IPS-NIHi7 (cell line): ENCODE measurements around the gene HMCES.
A peak's percentile ranks its signal among the peaks of the same experiment; 100 is the strongest.

Source experiments
- DNase-seq: peaks from one replicate; pipeline ENCODE4 v3.0.0; 2012; ENCODE audit warnings: mixed read lengths; ENCODE audit errors: extremely low spot score

The HMCES gene, protein sequence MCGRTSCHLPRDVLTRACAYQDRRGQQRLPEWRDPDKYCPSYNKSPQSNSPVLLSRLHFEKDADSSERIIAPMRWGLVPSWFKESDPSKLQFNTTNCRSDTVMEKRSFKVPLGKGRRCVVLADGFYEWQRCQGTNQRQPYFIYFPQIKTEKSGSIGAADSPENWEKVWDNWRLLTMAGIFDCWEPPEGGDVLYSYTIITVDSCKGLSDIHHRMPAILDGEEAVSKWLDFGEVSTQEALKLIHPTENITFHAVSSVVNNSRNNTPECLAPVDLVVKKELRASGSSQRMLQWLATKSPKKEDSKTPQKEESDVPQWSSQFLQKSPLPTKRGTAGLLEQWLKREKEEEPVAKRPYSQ

DNA sequence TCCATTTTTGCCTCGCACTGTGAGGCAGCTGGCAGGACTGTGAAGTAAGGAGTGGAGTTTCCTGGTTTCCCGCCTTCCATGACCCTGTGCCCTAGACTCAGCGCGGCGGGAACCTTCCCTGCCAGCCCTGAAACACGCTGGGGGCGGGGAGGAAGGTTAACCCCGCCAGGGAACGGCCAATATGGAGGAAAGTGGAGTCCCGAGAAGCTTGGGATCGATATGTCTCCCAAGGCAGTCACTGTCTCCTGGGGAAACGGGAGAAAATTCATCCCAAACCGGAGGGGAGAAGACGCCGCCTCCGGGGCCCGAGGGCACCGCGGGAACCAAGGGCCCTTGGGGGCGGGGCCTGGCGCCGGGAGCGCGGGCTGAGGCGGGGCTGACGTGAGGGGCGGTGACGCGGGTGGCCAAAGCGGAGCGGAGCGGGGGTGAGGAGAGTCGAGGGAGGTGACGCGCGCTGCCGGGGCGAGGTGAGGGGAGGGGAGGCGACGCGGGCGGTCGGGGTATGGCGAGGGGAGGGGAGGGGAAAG lies at the start of gene HMCES:
HMCES (plus strand) TSS at position 432 of the 527 bp plus-strand sequence. CDS start 863 bp downstream, outside the sequence.
- DNase-seq, result peak; percentile 98

DNA sequence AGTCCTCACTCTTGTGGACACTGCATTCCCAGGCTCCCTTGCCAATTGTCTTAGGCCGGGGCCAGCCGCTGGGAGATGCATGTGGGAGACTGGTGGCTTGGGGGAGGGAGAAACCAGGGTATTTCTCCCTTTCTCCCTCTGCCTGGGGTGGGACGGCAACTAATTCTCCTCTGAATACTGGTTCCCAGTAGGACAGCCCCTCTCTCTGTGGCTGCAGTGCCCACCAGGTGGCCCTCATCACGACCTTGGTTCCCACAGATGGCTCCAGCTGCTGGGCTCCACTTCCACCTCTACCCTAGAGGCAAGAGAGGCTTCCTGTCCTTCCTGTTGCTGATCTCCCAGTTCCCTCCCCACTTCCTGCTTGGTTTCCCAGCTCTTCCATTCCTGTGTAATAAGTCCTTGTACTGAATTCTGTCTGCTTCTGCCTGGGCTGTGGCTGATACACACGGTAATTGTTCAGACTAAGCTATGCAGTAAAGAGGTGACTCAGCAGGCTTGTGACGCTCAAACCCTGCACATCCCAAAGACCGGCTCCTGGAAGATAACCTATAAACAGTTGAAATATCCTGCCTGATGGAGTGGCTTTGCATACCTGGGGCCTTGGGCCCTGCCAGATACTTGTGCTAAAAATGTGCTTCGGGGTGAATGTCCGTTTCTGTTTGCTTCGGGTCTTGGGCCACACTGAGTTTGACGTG lies 49.6 kb upstream of the HMCES start:
- DNase-seq, result peak; percentile 48

DNA sequence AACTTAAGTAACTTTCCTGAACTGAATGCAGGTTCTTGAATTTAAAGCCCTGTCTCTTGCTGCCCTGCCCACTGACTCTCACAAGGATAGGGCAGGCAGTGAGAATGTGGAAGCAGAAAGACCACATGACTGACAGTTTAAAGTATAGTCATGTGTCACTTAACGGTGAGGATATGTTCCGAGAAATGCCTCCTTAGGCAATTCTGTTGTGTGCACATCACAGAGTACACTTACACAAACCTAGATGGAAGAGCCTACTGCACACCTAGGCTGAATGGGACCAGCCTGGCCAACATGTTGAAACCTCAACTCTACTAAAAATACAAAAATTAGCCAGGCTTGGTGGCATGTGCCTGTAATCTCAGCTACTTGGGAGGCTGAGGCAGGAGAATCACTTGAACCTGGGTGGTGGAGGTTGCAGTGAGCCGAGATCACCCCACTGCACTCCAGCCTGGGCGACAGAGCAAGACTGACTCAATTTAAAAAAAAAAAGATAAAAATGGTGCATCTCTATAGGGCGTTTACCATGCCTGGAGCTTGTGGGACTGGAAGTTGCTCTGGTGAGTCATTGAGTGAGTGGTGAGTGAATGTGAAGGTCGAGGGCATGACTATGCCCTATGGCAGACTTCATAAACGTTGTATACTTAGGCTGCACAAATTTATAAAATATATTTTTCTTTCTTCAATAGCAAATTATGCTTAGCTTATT lies 48.2 kb upstream of the HMCES start:
- no peak for DNase-seq

DNA sequence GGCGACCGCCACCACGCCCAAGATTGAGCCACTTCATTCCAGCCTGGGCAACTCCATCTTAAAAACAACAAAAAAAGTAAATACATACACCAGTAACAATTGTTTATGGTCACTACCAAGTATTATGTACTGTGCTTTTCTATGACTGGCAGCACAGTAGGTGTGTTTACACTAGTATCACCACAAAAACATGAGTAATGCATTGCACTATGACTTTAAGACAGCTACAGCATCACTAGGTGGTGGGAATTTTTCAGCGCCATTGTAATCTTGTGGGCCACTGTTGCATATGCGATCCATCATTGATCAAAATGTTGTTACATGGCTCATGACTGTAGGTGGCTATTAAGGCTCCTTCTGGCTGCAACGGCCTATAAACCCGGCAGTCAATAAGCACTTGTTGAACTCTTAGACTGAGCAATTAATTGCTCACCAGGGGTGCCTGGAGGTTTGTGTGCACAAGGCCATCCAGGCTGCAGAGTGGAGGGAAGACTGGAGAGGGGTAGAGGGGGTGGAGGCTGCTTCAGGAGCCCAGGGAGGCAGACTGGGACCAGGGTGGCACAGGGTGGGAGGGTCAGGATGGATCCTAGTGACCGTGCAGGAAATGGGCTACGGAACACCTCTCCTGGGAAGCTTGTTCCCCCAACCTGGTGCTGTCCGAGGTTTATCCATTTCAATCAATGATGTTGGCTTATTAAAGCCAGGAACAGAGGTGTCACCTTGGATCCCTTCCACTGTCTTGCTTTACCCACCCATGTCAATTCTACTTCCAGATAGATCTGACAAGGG lies 47.1 kb upstream of the HMCES start:
- no peak for DNase-seq

DNA sequence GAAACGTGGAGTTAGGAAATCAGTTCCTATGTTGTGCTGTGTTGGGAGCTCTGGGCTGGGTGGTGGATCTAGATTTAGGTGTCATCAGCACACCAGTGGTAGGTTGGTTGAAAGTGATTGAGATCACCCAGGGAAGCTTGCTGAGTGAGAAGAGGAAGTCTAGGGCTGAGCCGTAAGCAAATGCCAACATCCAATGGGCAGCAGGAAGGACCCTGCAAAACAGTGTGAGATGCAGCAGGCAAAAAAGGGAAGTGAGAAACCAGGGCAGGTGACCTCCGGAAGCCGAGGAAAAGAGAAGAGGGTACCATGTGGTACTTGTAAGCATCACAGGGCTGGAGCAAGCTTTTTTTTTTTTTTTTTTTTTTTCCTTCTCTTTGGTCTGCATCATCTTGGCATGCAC lies 45.1 kb upstream of the HMCES start:
- no peak for DNase-seq

DNA sequence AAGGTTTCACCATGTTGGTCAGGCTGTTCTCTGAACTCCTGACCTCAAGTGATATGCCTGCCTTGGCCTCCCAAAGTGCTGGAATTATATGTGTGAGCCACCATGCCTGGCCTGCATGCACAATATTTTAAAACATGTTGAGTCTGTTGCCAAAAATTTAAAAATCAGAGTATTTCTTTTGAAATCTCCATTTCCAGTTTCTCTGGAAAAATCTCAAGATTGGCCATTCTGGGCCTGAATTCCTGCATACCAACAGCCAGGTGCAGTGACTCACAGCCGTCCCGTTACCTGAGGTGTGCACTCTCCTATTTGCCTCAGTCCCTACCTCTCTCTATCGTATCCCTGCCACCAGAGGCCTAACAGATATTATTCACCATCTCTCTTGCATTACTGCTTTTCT lies 44.2 kb upstream of the HMCES start:
- no peak for DNase-seq

DNA sequence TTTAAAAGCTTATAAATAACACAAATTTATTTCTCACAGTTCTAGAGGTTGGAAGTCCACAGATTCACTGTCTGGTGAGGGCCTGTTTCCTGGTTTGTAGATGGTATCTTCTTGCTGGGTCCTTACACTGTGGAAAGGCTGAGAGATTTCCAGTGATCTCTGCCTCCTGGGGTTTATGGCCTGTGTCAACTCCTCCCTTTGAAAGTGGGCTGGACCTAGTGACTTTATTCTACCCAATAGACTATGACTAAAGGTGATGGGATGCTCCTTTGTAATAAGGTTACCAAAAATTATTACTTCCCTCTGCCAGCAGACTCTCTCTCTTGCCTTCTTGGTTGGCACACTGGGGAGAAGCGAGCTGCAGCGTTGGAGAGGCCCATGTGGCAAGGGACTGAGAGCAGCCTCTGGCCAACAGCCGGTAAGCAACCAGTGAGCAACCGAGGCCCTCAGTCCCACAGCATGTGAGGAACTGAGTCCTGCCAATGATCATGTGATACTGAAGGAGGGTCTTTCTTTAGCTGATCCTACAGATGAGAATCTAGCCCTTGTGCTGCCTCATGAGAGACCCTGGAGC lies 43.2 kb upstream of the HMCES start:
- no peak for DNase-seq

DNA sequence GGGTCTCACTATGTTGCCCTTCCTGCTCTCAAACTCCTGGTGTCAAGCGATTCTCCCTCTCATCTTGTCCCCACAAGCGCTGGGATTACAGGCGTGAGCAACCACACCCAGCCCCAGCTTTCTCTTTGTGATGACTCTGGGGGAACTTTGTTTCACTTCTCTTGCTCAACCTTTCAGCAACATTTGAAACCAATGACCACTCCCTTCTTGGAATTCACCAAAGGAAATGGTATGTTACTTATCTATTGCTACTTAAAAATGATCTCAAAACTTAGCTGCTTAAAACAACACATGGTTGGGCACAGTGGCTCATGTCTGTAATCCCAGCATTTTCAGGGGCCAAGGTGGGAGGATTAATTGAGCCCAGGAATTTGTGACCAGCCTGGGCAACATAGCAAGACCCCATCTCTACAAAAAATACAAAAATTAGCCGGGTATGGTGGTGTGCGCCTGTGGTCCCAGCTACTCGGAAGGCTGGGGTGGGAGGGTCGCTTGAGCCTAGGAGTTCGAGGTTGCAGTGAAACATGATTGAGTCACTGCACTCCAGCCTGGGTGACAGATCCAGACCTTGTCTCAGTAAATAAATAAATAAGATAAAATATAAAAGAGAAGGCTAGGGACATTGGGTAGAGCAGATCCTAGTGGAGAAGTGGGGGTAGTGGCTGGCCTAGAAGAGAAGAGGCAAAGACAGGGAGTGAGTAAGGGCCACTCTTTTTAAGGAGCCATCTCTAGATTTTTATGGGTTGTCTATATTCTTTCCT lies 39.5 kb upstream of the HMCES start:
- no peak for DNase-seq

DNA sequence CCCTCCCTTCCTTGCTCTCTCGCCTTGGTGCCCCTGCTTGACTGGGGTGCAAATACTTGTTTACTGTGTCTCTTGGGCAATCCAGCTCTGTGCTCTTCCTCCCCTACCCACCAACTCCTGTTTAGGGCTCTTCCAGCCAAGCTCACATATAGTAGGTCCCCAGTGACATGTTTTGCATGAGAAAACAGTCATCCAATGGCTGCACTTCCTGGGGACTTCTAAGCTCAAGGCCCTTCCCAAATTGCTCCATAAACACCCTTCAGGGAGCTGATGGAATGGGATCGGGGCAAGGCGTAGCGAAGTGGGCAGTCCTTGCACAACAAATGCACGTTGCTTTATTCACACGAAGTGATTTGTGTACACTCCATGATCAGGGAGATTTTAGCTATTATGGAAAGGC lies 38.7 kb upstream of the HMCES start:
- no peak for DNase-seq

DNA sequence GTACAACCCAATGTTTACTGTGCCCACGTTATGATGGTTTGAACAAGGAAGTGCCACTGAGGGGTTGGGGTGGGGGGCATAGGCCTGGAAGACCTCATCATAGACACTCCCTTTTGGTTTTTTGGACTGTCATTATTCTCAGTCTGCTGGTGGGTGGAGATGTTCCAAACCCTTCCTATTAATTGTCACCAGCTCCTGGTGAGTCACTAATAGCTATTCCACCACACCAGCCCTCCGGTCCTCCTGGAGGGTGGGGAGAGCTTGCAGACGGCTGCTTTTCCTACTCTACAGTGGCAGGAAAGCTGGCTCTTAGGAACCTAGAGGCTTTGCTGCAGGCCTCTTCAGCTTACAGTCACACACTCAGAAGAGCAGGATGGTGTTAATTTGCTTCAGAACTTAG lies 38.2 kb upstream of the HMCES start:
- no peak for DNase-seq

DNA sequence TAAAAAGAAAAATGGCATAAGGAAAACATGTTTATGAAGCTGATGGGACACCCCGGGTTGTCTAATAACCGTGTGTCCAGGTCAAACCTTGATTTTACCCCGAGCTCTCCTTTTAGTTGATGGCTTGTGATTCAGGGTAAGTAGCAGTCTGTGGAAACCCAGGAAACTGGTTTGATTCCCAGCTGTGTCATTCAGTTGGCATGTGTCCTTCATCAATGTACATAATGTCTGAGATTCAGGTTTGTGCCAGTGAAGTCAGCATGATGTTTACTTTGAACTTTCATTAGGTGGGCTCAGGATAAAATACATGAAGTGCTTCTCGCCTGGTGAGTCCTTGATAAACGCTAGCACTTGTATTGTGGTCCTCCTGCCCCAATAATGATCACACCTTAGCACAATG lies 33.5 kb upstream of the HMCES start:
- DNase-seq, result no peak

DNA sequence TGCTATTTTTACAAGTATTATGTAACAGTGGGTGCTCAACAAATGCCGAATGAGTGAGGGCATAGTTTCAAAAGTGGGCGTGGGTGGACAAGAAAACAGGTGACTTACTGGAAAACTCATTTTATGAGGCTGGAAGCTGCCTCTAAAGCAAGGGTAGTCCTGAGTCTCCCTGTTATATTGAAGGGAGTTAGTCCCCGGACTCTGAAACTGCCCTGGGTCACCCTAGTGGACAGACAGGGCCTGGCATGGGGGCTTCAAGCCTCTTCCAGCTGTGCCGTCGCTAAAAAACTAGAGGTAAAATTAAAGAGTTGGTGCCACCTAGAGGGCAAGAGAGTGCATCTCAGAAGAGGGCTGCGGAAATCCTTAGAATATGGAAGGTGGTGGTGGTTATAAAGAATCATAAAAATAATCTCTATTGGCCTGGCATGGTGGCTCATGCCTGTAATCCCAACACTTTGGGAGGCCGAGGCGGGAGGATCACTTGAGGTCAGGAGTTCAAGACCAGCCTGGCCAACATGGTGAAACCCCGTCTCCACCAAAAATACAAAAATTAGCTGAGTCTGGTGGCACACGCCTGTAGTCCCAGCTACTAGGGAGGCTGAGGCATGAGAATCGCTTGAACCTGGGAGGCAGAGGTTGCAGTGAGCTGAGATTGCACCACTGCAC lies 32.9 kb upstream of the HMCES start:
- peak; percentile 93 for DNase-seq

DNA sequence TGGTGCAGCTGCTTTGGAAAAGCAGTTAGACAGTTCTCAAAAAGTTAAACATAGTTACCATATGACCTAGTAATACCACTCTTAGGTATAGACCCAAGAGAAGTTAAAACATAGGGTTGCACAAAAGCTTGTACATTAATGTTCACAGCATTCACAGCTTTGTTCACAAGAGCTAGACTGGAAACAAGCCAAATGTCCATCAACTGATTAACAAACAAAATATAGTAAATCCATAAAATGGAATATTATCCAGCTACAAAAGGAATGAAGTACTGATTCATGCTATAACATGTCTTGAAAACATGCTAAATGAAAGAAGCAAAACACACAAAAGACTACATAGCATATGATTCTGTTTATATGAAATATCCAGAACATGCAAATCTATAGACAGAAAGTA lies 32.0 kb upstream of the HMCES start:
- DNase-seq, result no peak

DNA sequence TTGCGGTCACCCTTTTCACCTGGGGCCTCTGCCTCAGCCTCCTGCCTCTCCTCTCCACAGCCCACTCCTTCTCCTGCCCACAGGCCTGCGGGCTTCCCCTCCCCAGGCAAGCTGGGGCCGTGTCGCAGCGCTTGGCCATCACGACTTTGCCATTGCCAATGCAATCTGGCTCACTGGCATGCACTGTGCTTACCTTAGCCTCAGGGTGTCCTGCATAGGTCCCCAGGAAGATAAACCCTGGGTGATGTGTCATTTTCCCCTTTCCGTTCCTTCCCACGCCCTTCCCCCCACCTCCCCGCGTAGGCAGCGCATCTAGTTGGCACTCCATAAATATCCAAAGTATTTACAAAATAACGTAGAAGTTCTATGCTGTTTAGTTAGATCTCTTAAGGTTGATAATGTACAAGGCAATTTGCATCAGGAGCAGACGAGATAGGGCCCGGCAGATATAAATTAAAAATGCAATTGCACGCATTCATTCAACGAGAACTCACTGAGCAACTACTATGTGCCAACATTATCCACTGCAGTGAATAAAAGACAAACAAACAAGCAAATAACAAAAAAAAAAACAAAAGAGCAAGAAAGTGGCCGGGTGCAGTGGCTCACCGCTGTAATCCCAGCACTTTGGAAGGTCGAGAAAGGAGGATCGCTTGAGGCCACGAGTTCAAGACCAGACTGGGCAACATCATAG lies 30.2 kb upstream of the HMCES start:
- no peak for DNase-seq

DNA sequence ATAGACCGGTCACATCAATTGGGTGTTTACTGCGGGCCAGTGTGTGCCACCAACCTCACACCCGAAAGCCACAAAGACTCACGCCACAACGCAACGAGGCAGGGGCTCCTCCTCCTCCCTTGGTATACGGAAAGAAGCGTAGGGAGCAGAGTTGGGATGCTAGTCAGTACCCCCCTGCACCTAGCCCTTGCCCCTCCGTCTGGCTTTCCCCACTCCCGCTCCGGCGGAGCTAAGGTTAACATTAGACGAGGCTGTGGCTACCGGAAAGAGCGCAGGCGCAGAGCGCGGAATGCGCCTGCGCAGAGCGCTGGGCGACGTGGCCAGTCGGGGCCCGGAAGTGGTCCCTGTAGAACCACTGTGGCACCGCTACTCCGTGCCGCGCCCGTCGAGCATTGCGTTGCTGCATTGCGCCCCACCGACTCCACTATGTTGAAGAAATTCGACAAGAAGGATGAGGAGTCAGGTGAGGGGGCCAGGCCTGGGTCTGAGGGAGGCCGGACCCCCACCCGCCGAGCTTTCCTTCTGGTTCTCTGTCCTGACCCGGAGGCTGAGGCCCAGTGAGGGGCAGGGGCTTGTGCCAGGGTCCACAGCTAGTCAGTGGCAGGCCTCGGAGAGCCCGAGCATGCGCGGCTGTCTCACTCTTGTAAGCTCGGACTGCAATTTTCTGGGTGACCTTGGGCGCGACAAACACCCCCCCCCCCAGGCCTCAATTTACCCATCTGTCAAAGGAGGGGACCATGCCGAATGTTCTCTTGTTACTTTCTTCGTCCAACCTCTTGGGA lies 29.2 kb upstream of the HMCES start, which contains the start of gene COPG1:
COPG1 (plus strand) TSS at position 323 of the 782 bp plus-strand sequence; CDS start at position 427, 104 bp downstream.
- DNase-seq, result peak; percentile 99

DNA sequence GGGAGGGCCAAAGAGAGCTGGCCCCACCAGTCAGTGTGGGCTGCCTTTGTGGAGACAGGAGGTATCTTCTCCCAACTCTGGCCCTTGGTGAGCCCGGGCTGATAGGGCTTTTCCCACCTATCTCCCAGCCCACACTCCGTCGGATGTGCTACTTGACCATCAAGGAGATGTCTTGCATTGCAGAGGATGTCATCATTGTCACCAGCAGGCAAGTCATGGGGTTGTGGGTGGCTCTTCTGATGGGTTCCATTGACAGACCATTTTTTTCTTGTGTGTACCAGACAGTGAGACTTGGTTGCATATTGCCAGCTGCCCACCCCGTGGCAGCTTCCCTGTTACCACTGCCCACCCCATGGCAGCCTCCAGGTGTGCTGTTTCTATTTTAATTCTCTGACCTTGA lies 25.9 kb upstream of the HMCES start:
- no peak for DNase-seq

DNA sequence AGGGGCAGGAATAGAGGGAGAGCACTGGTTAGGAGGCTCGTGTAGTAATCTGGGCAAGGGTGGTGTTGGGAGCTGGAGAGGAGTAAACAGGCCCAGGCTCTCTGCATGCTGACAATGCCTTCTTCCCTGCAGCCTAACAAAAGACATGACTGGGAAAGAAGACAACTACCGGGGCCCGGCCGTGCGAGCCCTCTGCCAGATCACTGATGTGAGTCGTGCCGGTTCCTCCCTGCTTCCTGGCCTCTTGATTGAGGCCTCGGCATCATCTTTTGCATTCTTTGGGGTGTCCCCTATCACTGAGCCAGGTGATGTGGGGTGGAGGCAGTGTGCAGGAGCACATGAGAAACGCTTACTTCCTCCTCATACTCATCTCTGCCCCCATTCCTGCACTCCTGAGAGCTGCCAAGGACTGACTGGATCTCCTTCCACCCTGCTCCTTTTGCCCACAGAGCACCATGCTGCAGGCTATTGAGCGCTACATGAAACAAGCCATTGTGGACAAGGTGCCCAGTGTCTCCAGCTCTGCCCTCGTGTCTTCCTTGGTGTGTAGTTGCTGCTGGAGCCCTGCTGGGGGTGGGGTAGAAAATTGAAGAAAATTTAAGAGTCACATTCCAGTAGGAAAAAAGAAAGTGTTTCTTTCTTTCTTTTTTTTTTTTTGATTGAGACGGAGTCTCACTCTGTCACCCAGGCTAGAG lies 24.0 kb upstream of the HMCES start:
- no peak for DNase-seq

DNA sequence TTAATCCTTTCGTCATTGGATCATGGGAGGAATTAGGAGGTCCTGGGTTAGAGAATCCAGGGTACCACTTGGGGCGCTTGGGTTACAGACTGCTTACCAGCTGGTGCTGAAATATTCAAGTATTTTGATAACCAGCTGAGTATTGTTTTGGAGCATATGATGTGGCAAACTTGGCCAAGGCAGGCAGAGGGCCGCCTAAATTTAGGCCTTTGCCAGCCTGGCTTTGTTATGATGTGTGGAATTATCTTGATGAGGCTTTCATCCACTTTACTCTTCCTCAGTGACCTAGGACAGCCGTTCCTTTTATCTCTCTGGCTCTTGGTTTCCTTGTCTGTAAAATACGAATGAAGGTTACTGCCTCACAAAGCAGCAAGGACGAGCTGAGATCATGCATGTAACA lies 22.4 kb upstream of the HMCES start:
- no peak for DNase-seq
